Loucy (cell line): ENCODE results near the gene TECRL.

Source experiments
- H2AFZ ChIP-seq: fragments of 200-600 bp; sonication (generic); 2 replicates; pipeline ENCODE4 v1.6.0; 2016; ENCODE audit warnings: antibody characterized with exemption, mild to moderate bottlenecking, low read length, moderate library complexity
- H3F3A ChIP-seq: fragments of 200-600 bp; 2 replicates; pipeline ENCODE4 v1.6.0; 2016; ENCODE audit warnings: antibody characterized with exemption, low read depth, mild to moderate bottlenecking
- H3K27me3 ChIP-seq: fragments of 200-600 bp; sonication (generic); 2 replicates; pipeline ENCODE4 v1.6.1; 2014; ENCODE audit warnings: low read length, mild to moderate bottlenecking; ENCODE audit not compliant: insufficient read depth, poor library complexity, severe bottlenecking
- H3K36me3 ChIP-seq: fragments of 200-600 bp; sonication (generic); 2 replicates; pipeline ENCODE4 v1.6.1; 2016; ENCODE audit warnings: low read length; ENCODE audit not compliant: insufficient read depth
- H3K4me1 ChIP-seq: fragments of 200-600 bp; sonication (generic); 2 replicates; pipeline ENCODE4 v1.5.1; 2014; ENCODE audit warnings: low read length, mild to moderate bottlenecking; ENCODE audit not compliant: insufficient read depth, poor library complexity, severe bottlenecking
- H3K4me2 ChIP-seq: fragments of 200-600 bp; sonication (generic); 2 replicates; pipeline ENCODE4 v1.6.0; 2014; ENCODE audit warnings: antibody characterized with exemption, low read length, low read depth, mild to moderate bottlenecking; ENCODE audit not compliant: poor library complexity, severe bottlenecking
- H3K4me3 ChIP-seq: fragments of 200-600 bp; sonication (generic); 2 replicates; pipeline ENCODE4 v1.5.1; 2014; ENCODE audit warnings: low read length, mild to moderate bottlenecking, mixed read lengths; ENCODE audit not compliant: poor library complexity, severe bottlenecking
- H3K79me2 ChIP-seq: fragments of 200-600 bp; sonication (generic); 2 replicates; pipeline ENCODE4 v1.6.1; 2014; ENCODE audit warnings: low read length; ENCODE audit not compliant: insufficient read depth
- H3K9ac ChIP-seq: fragments of 200-600 bp; sonication (generic); 2 replicates; pipeline ENCODE4 v1.6.0; 2014; ENCODE audit warnings: mild to moderate bottlenecking, low read depth, low read length, moderate library complexity; ENCODE audit not compliant: poor library complexity, severe bottlenecking
- H3K9me2 ChIP-seq: fragments of 200-600 bp; sonication (generic); replicated peaks from 2 replicates; pipeline ENCODE4 v1.6.1; 2016; ENCODE audit warnings: low read depth, low read length, mixed read lengths
- H3K9me3 ChIP-seq: fragments of 200-600 bp; sonication (generic); 2 replicates; pipeline ENCODE4 v1.6.1; 2014; ENCODE audit warnings: mild to moderate bottlenecking, antibody characterized with exemption, low read length, low read depth; ENCODE audit not compliant: insufficient read depth
- H4K20me1 ChIP-seq: fragments of 200-600 bp; sonication (generic); 2 replicates; pipeline ENCODE4 v1.6.0; 2014; ENCODE audit warnings: antibody characterized with exemption, low read length, mild to moderate bottlenecking; ENCODE audit not compliant: insufficient read depth, poor library complexity, severe bottlenecking
- EZH2phosphoT487 ChIP-seq: fragments of 200-600 bp; IDR thresholded peaks from 2 replicates; pipeline ENCODE4 v1.6.1; 2018; ENCODE audit warnings: antibody characterized with exemption, mild to moderate bottlenecking, moderate library complexity, borderline replicate concordance
- TF ChIP-seq, protein P1 (sequence below): fragments of 200-600 bp; sonication (generic); conservative IDR thresholded peaks from 2 replicates; pipeline ENCODE4 v1.5.1; 2014; ENCODE audit warnings: mild to moderate bottlenecking, antibody characterized with exemption, low read length

The TECRL gene, protein sequence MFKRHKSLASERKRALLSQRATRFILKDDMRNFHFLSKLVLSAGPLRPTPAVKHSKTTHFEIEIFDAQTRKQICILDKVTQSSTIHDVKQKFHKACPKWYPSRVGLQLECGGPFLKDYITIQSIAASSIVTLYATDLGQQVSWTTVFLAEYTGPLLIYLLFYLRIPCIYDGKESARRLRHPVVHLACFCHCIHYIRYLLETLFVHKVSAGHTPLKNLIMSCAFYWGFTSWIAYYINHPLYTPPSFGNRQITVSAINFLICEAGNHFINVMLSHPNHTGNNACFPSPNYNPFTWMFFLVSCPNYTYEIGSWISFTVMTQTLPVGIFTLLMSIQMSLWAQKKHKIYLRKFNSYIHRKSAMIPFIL

DNA sequence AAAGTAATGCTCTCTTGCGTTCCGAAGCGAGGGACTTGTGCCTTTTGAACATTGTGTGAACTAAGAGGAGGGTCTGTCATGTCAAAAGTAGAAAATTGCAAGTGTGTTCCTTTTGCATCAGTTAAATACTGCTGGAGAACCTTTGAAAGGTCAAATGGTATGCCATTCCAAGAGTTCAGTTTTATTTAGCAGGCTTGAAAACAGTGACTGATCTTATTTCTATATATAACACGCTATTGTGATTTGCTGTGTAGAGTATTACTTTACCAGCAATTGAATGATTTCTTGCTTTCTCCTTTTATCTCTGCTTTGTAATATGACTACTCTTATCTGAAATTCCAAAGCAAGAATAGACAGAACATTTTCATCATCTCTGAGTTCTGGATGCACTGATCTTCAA lies at the start of gene TECRL:
Gene TECRL (minus strand): TSS at position 151 of the 400 bp plus-strand sequence. CDS start 99 bp downstream, at position 52.
- Histone ChIP-seq H3K27me3 (no peaks in the 10 kb centered on the region), H3K9me3 (no peaks in the 10 kb centered on the region), H3K4me2 (no peak within 1 kb of the TSS), H3K4me3 (no peak within 1 kb of the TSS), H3K9ac (no peak within 1 kb of the TSS), H3K36me3 (no peaks in the 10 kb centered on the region), H3K9me2 (no peaks in the 10 kb centered on the region), H4K20me1 (no peaks in the 10 kb centered on the region), H2AFZ (no peak within 1 kb of the TSS), H3K79me2 (no peaks in the 10 kb centered on the region), H3F3A (no peaks in the 10 kb centered on the region), H3K4me1 (no peaks in the 10 kb centered on the region)
- TF ChIP-seq, protein P1, sequence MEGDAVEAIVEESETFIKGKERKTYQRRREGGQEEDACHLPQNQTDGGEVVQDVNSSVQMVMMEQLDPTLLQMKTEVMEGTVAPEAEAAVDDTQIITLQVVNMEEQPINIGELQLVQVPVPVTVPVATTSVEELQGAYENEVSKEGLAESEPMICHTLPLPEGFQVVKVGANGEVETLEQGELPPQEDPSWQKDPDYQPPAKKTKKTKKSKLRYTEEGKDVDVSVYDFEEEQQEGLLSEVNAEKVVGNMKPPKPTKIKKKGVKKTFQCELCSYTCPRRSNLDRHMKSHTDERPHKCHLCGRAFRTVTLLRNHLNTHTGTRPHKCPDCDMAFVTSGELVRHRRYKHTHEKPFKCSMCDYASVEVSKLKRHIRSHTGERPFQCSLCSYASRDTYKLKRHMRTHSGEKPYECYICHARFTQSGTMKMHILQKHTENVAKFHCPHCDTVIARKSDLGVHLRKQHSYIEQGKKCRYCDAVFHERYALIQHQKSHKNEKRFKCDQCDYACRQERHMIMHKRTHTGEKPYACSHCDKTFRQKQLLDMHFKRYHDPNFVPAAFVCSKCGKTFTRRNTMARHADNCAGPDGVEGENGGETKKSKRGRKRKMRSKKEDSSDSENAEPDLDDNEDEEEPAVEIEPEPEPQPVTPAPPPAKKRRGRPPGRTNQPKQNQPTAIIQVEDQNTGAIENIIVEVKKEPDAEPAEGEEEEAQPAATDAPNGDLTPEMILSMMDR: no peak
- no peak for TF ChIP-seq EZH2phosphoT487

DNA sequence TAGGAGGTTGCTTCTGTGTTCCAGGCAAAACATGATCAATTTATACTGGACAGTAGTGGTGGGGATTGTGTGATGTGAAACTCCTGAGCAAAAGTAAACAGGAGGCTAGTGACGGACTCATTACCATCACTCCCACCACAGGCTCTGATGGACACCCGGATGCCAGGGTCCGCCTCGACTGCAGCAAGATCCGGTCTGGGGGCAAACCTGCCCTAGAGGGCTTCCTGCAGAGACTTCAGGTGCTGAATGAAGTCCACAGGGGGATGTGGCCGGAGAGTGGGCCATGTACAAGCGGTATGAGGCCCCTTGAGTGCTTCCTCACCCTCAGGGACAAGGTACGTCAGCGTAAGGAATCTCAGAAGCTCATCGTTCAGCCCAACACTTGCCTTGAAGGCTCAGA lies 23.4 kb upstream of the TECRL start:
- H2AFZ ChIP-seq: no peak overlapping the region

DNA sequence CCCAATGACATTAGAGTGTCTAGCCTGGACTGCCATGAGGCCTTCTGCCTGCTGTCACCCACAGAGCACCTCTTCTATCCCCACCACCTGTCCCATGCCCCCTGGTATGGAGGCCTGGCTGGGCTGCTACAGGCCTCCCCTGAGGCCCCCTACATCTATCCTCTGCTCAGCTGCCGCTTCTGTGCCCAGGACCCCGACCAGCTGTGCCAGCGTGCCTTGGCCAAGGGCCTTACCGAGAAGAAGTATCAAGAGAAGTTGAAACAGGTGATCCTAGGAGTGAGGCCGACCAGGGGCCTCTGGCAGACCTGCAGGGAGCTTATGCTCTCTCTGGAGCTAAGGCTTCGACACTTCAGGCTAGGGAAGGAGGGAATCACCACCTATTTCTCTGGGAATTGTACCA lies 21.7 kb upstream of the TECRL start:
- Histone ChIP-seq H3K4me2 (no peak overlapping the region), H3K9me2 (no peaks in the 10 kb centered on the region), H3K9me3 (no peaks in the 10 kb centered on the region), H3K4me3 (no peak overlapping the region), H3K27me3 (no peaks in the 10 kb centered on the region), H3F3A (no peaks in the 10 kb centered on the region), H4K20me1 (no peaks in the 10 kb centered on the region), H3K79me2 (no peaks in the 10 kb centered on the region), H3K36me3 (no peaks in the 10 kb centered on the region), H3K4me1 (no peaks in the 10 kb centered on the region), H2AFZ (no peak overlapping the region), H3K9ac (no peak overlapping the region)
- TF ChIP-seq EZH2phosphoT487: no peak
- TF ChIP-seq, protein P1: no peak

More for the DNA sequence above, 23.4 kb upstream of the TECRL start:
- TF ChIP-seq, protein P1: no peak
- no peak for TF ChIP-seq EZH2phosphoT487
- H3K4me3 ChIP-seq: no peak overlapping the region
- H3F3A ChIP-seq: no peaks in the 10 kb centered on the region
- H3K27me3 ChIP-seq: no peaks in the 10 kb centered on the region
- no peaks in the 10 kb centered on the region for H3K4me1 ChIP-seq
- no peak overlapping the region for H3K4me2 ChIP-seq
- no peaks in the 10 kb centered on the region for H3K79me2 ChIP-seq
- no peaks in the 10 kb centered on the region for H4K20me1 ChIP-seq
- no peaks in the 10 kb centered on the region for H3K36me3 ChIP-seq
- H3K9ac ChIP-seq: no peak overlapping the region
- H3K9me2 ChIP-seq: no peaks in the 10 kb centered on the region
- H3K9me3 ChIP-seq: no peaks in the 10 kb centered on the region
